ENCODE results near the gene GDF7. TPM values are rescaled to one million over a fixed set of nuclear protein-coding genes. Genes with fewer than 3 reads are reported as not detected.

Gene GDF7
- polyA plus RNA-seq, 1 experiment = 0.32 TPM

DNA sequence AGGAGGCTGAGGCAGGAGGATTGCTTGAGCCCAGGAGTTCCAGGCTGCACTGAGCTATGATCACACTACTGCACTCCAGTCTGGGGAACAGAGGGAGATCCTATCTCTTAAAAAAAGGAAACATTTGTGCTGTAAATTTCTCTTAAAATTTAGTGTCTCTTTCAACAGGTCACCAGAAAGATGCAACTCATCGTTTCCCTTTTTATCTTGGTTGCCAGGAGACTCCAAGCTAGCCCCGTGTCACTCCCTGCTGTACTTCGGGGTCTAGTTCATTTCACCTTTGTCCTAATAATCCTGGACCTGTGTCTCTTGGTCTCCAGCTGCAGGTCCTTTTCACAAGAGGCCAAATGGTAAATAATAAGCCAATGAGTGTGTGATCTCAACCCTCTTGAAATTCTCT lies 23.1 kb upstream of the GDF7 start:
- ChIA-PET CTCF (interaction anchor here (0.9 to 7.2 kb wide), 17 partner anchors 7 to 273 kb away, joined by 3 to 138 read pairs (median 10); partner anchors contain the start of gene HS1BP3), POLR2A (no interaction called here)
- H3K4me3 ChIP-seq (ENCODE audit: low read depth, low read length) = no peak overlapping the region
- TF ChIP-seq, protein P1, sequence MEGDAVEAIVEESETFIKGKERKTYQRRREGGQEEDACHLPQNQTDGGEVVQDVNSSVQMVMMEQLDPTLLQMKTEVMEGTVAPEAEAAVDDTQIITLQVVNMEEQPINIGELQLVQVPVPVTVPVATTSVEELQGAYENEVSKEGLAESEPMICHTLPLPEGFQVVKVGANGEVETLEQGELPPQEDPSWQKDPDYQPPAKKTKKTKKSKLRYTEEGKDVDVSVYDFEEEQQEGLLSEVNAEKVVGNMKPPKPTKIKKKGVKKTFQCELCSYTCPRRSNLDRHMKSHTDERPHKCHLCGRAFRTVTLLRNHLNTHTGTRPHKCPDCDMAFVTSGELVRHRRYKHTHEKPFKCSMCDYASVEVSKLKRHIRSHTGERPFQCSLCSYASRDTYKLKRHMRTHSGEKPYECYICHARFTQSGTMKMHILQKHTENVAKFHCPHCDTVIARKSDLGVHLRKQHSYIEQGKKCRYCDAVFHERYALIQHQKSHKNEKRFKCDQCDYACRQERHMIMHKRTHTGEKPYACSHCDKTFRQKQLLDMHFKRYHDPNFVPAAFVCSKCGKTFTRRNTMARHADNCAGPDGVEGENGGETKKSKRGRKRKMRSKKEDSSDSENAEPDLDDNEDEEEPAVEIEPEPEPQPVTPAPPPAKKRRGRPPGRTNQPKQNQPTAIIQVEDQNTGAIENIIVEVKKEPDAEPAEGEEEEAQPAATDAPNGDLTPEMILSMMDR (IDR thresholded peaks at IDR 0.05; ENCODE audit: insufficient read depth, low read depth, low read length) = no peak
- DNase-seq (ENCODE audit: low read depth) = no peak
- H3K27me3 ChIP-seq (ENCODE audit: control insufficient read depth, insufficient read depth, low read length) = no peaks in the 10 kb centered on the region
- H3K36me3 ChIP-seq (ENCODE audit: control insufficient read depth, insufficient read depth, low read length) = peaks cover 9% of the 10 kb centered on the region

DNA sequence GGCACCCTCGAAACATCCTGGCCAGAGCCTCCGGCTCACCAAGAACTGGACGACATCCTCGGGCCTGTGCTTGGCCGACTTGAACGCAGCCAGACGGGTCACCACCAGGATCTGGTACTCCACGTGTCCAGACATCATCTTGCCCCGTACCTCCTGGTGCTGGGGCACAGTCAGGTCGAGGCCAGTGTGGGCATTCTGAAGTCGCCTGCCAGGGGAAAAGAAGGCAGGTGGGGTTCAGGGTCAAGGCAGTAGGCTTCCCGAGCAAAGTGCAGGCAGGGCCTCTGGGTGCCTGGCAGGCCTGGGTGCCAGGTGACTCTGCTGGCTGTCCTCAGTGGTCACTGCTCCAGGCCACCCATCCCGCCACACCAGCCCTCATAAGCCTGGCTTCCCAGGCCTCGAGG lies 21.6 kb upstream of the GDF7 start:
- CTCF ChIA-PET = interaction anchor here (0.6 to 7.2 kb wide), 3 partner anchors 9 to 265 kb away, joined by 3 to 138 read pairs (median 77); no protein-coding TSS in a partner anchor
- Histone ChIP-seq H3K4me3 (ENCODE audit: low read depth, low read length) (no peak overlapping the region), H3K36me3 (ENCODE audit: control insufficient read depth, insufficient read depth, low read length) (peaks cover 9% of the 10 kb centered on the region), H3K27me3 (ENCODE audit: control insufficient read depth, insufficient read depth, low read length) (no peaks in the 10 kb centered on the region)
- TF ChIP-seq, protein P1 (IDR thresholded peaks at IDR 0.05; ENCODE audit: insufficient read depth, low read depth, low read length) = no peak
- DNase-seq (ENCODE audit: low read depth) = no peak
- POLR2A ChIA-PET = no interaction called here

DNA sequence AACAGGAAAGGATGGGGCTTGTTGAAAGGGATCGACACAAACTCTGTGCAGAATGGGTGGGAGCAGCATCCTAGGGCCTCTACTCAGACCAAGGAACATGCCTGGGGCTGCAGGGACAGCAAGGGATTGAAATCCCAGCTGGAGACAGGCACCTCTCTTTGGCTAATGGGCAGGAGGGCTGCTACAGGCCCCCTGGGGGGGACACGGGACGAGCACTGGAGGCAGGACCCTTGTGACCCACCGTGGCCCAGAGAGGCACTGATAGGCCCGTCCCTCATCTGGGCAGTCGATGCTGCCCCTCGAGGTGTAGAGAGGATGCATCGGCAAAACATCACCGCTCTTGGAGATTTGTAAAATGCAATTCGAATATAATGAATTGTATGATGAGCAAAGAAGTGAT lies 21.2 kb upstream of the GDF7 start:
- no peaks in the 10 kb centered on the region for H3K27me3 ChIP-seq (ENCODE audit: control insufficient read depth, insufficient read depth, low read length)
- no peak for DNase-seq (ENCODE audit: low read depth)
- TF ChIP-seq, protein P1 (IDR thresholded peaks at IDR 0.05; ENCODE audit: insufficient read depth, low read depth, low read length) = no peak
- peaks cover 6% of the 10 kb centered on the region for H3K36me3 ChIP-seq (ENCODE audit: control insufficient read depth, insufficient read depth, low read length)
- CTCF ChIA-PET = interaction anchor here (7.2 kb wide), 1 partner anchor 265 kb away, joined by 77 read pairs; no protein-coding TSS in a partner anchor
- POLR2A ChIA-PET = no interaction called here
- no peak overlapping the region for H3K4me3 ChIP-seq (ENCODE audit: low read depth, low read length)

DNA sequence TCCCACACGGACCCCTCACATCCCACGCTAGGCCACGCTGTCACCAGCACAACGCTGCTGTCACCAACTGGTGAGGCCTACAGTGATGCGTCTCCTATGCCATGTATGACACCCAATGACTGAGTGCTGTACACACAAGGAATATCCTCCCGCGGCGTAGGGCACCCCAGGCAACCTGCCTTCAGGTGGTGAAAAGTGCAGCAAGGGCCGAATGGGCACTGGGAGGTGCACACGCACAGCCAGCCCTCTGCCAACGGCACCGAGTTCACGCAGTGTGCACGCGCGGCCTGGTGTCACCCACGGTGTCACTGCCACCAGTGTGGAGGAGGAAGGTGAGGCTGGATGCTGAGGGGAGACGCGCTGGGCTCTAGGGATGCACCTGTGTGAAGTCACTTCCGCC lies 20.5 kb upstream of the GDF7 start:
- TF ChIP-seq, protein P1 (IDR thresholded peaks at IDR 0.05; ENCODE audit: insufficient read depth, low read depth, low read length) = no peak
- ChIA-PET CTCF (interaction anchor here (0.9 to 11.0 kb wide), 4 partner anchors 11 to 235 kb away, joined by 3 to 126 read pairs (median 5); partner anchors contain the start of gene GDF7), POLR2A (no interaction called here)
- no peak for DNase-seq (ENCODE audit: low read depth)
- Histone ChIP-seq H3K27me3 (ENCODE audit: control insufficient read depth, insufficient read depth, low read length) (no peaks in the 10 kb centered on the region), H3K4me3 (ENCODE audit: low read depth, low read length) (no peak overlapping the region), H3K36me3 (ENCODE audit: control insufficient read depth, insufficient read depth, low read length) (peaks cover 6% of the 10 kb centered on the region)

DNA sequence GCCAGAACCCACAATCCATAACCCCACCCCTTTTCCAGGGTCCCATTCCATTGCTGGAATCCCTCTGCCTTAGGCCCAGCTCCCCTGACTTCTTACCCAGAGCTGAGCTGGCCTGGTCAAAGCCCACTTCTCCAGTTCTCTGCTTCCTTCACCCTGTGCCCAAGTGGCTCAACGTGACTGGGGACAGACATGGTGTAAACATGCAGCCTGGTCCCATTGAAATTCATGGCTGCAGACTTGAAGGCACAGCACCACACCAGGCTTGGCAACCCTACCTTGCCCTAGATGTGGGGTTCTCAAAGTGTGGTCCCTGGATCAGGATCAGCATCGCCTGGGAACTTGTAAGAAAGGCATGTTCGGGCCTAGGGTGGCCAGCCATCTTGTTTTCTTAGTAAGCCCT lies 19.7 kb upstream of the GDF7 start:
- ChIA-PET POLR2A (no interaction called here), CTCF (interaction anchor here (0.9 to 11.0 kb wide), 4 partner anchors 11 to 236 kb away, joined by 3 to 126 read pairs (median 5); partner anchors contain the start of gene GDF7)
- H3K36me3 ChIP-seq (ENCODE audit: control insufficient read depth, insufficient read depth, low read length) = peaks cover 3% of the 10 kb centered on the region
- DNase-seq (ENCODE audit: low read depth) = no peak
- TF ChIP-seq, protein P1 (IDR thresholded peaks at IDR 0.05; ENCODE audit: insufficient read depth, low read depth, low read length) = no peak
- no peaks in the 10 kb centered on the region for H3K27me3 ChIP-seq (ENCODE audit: control insufficient read depth, insufficient read depth, low read length)
- no peak overlapping the region for H3K4me3 ChIP-seq (ENCODE audit: low read depth, low read length)
